Stimulated activated CD4-positive, alpha-beta T cell treated with anti-CD3 and anti-CD28 coated beads, TNF-alpha, amount 100 ng/mL, for 48 hours (primary cell): ENCODE data around the gene CAMKV.
A peak's percentile ranks its signal among the peaks of the same experiment; 100 is the strongest.

ENCODE experiments used
- DNase-seq, 3 donors: peaks; one replicate each; pipeline ENCODE4 v3.0.0-alpha.2; 2020; ENCODE audit warnings: low read depth in 3 of 3

The CAMKV gene

GRCh38 chr3:49896345-49896744 is 26.6 kb upstream of the CAMKV start:
- no peak for DNase-seq

GRCh38 chr3:49895791-49896190 is 26.1 kb upstream of the CAMKV start:
- no peak for DNase-seq

GRCh38 chr3:49889296-49889695 is 19.6 kb upstream of the CAMKV start:
- no peak for DNase-seq

GRCh38 chr3:49886922-49887265 is 17.2 kb upstream of the CAMKV start:
- no peak for DNase-seq

- no peak for DNase-seq
Measured at GRCh38 chr3:49883998-49884397, 14.3 kb upstream of the CAMKV start.

GRCh38 chr3:49882166-49882565 is 12.5 kb upstream of the CAMKV start:
- no peak for DNase-seq

- no peak for DNase-seq
Measured at GRCh38 chr3:49880581-49881315, 11.0 kb upstream of the CAMKV start.

GRCh38 chr3:49879721-49880120 is 10.0 kb upstream of the CAMKV start:
- no peak for DNase-seq

- DNase-seq = no peak
Measured at GRCh38 chr3:49878686-49879085, 9.0 kb upstream of the CAMKV start.

GRCh38 chr3:49877716-49878115 is 8.0 kb upstream of the CAMKV start:
- no peak for DNase-seq

GRCh38 chr3:49876567-49876966 is 6.9 kb upstream of the CAMKV start:
- no peak for DNase-seq

GRCh38 chr3:49873623-49874022 is 3.9 kb upstream of the CAMKV start:
- DNase-seq = no peak

GRCh38 chr3:49872801-49873281 is 3.1 kb upstream of the CAMKV start:
- no peak for DNase-seq

GRCh38 chr3:49871531-49872153 is 1.9 kb upstream of the CAMKV start:
- DNase-seq = no peak

GRCh38 chr3:49868862-49869466 is 742 bp downstream of the CAMKV start:
- no peak for DNase-seq

GRCh38 chr3:49867871-49868321 is 1.8 kb downstream of the CAMKV start:
- DNase-seq = no peak

GRCh38 chr3:49867400-49867799 is 2.3 kb downstream of the CAMKV start:
- DNase-seq = no peak

- no peak for DNase-seq
Measured at GRCh38 chr3:49865198-49865784, 4.4 kb downstream of the CAMKV start.

GRCh38 chr3:49864505-49864904 is 5.2 kb downstream of the CAMKV start:
- no peak for DNase-seq

- DNase-seq = no peak
Measured at GRCh38 chr3:49859576-49860305, 10.0 kb downstream of the CAMKV start.

GRCh38 chr3:49856181-49857005 is 13.3 kb downstream of the CAMKV start, which contains the start of gene TRAIP:
Gene TRAIP, minus strand, starts transcription at chr3:49856564. Its CDS starts 111 bp downstream, at chr3:49856453.
- DNase-seq = peak; percentile 91 to 95 (median 94)
